GM13977 (cell line): ENCODE data around the gene PSRC1.

Source experiments
- DNase-seq: peaks from one replicate; pipeline ENCODE4 v3.0.0; 2012; ENCODE audit warnings: low spot score
- in situ Hi-C: fragments of 300-500 bp; cut with MboI; formaldehyde crosslinking; loops from one replicate; pipeline ENCODE4 v1.12.0; 2022; ENCODE audit warnings: low sequenced_read_pairs, low pct_unique_long_range_greater_than_20kb, mixed read lengths, inconsistent platforms; ENCODE audit not compliant: unreplicated experiment
- TF ChIP-seq, protein P1 (sequence below): IDR thresholded peaks from 2 replicates; pipeline ENCODE4 v1.5.1; 2012; ENCODE audit warnings: mild to moderate bottlenecking, control low read depth; ENCODE audit not compliant: insufficient read depth; ENCODE audit errors: extremely low read depth, missing control alignments

PSRC1 gene

DNA sequence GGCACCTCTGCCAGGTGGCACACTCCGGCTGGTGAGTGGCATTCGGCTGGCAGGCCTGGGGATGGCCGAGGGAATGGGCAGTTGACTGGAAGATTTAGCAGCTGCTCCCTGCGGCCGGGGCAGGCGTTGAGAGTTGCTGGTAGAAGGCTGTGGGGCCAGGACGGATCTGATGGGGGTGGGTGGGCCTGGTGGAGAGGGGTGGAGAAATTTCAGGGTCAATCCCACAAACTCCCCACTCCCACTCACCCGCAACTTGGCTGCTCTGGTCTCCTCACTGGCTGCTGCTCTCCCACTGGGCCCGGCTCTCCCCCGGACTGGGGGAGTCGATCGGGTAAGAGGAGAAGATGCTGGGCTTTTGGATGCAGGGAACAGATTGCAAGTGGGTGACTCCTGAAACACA is 2.1 kb downstream of the PSRC1 start:
- TF ChIP-seq, protein P1, sequence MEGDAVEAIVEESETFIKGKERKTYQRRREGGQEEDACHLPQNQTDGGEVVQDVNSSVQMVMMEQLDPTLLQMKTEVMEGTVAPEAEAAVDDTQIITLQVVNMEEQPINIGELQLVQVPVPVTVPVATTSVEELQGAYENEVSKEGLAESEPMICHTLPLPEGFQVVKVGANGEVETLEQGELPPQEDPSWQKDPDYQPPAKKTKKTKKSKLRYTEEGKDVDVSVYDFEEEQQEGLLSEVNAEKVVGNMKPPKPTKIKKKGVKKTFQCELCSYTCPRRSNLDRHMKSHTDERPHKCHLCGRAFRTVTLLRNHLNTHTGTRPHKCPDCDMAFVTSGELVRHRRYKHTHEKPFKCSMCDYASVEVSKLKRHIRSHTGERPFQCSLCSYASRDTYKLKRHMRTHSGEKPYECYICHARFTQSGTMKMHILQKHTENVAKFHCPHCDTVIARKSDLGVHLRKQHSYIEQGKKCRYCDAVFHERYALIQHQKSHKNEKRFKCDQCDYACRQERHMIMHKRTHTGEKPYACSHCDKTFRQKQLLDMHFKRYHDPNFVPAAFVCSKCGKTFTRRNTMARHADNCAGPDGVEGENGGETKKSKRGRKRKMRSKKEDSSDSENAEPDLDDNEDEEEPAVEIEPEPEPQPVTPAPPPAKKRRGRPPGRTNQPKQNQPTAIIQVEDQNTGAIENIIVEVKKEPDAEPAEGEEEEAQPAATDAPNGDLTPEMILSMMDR: no peak
- in situ Hi-C loops: no loop called here
- DNase-seq: no peak

DNA sequence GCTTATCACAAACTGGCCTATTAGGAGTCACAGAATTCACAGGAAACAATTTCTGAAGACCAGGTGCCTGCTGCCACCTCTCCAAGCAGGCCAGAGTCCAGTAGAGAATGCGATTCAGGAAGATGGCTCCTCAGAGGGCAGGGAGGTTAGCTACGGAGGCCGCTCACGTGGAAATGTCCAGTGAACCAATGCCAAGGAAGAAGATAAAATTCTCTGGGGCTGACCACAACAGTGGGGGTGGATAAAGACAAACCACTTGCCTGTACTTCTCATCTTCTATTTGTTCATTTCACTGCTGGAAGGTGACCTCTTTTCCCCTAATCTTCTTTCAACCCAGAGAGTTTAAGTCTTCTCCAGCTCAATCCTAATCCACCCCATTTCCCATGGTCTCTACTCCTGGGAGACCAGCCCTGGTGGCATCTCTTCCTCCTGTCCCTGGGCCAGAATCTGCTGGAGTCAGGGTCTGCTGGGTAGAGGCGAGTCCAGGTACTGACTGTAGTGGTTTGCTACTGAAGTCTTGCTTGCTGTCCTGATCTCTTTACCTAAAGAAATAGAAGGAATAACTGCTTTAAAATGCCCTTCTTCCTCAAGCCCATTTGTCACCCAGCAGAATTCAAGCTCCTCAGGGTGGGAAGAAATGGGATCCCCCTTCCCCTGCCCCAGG is 3.2 kb downstream of the PSRC1 start:
- no peak for DNase-seq
- in situ Hi-C loops: no loop called here
- TF ChIP-seq, protein P1: no peak

DNA sequence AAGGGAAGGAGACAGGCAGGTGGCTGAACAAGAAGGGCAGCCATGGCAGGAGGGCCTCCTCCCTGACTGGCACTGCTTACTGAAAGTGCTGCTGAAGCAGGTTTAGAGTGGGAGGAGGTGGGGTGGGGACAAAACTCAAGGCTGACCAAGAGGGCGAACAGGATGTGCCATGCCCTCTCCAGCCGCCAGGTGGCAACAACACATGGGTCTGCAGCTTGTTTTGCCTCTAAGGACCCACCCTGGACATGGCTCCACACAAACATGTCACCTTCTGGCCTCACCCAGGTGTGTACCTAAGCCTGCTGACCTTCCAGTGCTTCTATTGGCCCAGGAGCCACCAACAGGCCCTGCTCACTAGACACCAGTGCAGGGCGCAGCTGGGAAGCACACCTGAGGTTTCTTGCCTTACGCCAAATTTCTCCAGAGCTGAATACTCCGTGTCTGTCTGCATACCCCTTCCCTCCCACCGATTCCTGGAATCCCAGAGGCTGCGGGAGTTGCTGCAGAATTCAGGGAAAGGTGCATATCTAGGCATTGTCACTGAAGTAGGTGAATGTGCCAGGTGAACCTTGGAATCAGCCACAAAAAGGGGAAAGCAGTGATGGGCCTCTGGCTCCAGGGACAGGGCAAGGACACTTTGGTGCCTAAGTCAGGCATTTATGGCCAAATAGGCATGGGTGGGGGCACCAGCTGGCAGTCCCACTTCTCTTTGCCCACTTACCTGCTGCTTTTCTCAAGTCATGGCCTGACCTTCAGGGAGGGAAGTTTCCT is 5.3 kb downstream of the PSRC1 start:
- peak; percentile 93 for DNase-seq
- in situ Hi-C loops: no loop called here
- TF ChIP-seq, protein P1: peak; percentile 92

DNA sequence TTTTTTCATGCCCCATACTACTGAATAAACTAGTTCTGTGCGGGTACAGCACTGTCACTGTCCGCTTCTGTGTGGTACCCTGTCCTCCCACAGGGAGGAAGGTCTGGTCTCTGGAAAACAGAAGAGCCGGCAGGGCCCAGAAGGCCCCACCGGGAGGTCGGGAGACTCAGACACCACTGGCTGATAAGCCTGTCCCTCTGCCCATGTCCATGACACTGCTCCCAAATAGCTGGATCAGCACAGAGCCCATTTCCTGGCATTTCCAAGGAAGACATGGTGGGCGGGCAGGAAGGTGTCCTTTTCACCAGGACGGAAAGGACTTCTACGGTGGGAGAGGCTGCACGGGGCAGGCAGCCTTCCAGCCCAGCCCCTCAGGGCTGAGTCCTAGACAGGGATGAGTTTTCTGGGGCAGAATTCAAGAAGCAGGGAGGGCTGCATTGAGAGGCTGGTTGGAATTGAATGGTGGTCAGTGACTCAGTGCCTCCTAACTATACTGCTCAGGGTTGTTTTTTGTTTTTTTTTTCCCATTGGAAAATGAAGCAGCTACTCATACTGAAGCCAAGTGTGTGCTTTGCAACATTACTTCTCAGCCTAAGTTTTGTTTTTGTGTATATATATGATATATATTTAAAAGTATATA is 7.1 kb downstream of the PSRC1 start:
- DNase-seq: no peak
- TF ChIP-seq, protein P1: no peak
- in situ Hi-C loops: no loop called here

DNA sequence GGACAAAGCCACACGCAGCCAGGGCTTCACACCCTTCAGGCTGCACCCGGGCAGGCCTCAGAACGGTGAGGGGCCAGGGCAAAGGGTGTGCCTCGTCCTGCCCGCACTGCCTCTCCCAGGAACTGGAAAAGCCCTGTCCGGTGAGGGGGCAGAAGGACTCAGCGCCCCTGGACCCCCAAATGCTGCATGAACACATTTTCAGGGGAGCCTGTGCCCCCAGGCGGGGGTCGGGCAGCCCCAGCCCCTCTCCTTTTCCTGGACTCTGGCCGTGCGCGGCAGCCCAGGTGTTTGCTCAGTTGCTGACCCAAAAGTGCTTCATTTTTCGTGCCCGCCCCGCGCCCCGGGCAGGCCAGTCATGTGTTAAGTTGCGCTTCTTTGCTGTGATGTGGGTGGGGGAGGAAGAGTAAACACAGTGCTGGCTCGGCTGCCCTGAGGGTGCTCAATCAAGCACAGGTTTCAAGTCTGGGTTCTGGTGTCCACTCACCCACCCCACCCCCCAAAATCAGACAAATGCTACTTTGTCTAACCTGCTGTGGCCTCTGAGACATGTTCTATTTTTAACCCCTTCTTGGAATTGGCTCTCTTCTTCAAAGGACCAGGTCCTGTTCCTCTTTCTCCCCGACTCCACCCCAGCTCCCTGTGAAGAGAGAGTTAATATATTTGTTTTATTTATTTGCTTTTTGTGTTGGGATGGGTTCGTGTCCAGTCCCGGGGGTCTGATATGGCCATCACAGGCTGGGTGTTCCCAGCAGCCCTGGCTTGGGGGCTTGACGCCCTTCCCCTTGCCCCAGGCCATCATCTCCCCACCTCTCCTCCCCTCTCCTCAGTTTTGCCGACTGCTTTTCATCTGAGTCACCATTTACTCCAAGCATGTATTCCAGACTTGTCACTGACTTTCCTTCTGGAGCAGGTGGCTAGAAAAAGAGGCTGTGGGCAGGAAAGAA is 8.1 kb downstream of the PSRC1 start:
- TF ChIP-seq, protein P1: no peak
- DNase-seq: no peak
- in situ Hi-C loops: no loop called here
